CD4-positive, alpha-beta T cell treated with Interleukin-2 at 100 ng/mL for 4 hours (primary cell): ENCODE data around the gene IL6R.
A peak's percentile ranks its signal among the peaks of the same experiment; 100 is the strongest.

Experiments
- DNase-seq: peaks from one replicate; pipeline ENCODE4 v3.0.0-alpha.2; 2020; ENCODE audit warnings: low spot score

Gene IL6R

DNA sequence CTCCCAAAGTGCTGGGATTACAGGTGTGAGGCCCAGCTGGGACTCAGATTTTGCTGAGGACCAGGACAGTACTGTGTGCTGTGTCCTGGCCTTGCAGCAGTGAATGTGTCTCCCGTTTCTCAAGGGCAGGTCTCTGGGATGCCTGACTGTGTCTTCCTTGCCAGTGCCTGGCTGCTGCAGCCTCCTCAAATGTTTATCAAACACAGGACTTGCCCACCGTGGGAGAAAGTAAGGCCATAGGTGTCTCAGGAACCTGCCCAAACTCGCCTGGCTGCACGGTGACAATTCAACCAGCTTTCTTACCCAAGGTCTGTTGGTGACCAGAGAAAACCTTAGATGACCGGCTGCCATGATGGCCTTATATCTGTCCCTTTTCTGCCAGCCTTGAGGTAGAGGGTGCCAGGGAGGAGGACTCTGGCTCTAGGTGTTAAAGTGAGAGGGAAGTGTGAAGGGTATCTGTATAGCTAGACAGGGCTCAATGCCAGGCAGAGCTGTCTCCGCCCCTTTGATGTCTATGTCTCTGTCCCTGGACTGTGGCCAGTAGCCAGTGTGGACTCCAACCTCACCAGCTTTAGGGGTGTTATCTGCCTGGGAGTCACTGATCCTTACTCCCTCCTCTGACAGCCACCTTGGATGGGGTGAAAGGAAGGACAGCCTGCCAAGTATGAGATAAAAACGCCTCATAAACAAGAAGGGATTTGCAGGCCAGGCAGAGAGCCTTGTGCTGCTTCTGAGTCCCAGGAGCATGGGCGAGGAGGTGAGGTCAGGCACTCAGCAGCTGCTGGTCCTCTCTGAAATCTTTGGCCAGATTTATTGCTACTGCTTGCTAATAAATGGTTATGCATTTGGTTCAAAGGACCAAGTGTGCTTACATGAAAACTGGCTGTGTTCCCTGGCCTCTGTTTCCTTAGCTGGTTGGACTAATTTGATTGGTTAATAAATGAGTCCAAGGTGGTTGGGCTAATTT lies 22.3 kb downstream of the IL6R start:
- no peak for DNase-seq

DNA sequence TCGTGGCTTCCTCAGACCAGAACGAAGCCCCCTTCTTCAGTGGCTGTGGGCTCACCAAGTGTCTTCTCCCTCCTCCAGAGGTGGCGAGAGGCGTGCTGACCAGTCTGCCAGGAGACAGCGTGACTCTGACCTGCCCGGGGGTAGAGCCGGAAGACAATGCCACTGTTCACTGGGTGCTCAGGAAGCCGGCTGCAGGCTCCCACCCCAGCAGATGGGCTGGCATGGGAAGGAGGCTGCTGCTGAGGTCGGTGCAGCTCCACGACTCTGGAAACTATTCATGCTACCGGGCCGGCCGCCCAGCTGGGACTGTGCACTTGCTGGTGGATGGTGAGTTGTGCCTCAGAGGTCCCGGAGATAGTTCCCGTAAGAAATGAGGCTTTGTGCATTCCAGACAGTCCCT lies 24.0 kb downstream of the IL6R start:
- no peak for DNase-seq

DNA sequence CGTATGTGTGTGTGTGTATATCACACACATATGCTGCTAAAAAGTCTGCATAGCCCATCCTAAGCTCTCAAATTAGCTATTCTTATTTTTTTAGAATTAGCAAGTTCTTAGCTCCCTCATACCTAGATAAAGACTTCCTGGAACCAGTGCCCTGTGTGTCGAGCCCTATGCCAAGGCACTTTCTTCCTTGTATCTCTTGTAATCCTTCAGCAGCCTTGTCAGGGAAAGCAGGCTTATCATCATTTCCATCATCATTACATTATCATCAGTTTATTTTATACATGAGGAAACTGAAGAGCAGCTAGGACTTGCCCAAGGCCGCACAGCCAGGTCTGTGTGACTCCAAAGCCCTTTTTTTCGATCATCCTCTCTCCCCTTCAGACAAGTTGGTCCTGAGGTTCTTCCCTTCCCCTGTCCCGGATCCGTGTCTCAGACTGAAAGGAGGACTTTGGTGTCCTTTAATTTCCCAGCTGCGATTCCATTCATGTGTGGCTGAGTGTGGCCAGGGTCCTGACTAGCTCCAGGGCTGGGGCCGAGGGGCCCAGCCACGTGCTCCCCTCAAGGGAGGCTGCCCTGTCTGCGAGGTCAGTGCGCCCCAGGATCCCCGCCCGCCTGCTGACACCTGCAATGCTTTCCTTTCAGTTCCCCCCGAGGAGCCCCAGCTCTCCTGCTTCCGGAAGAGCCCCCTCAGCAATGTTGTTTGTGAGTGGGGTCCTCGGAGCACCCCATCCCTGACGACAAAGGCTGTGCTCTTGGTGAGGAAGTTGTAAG lies 24.9 kb downstream of the IL6R start:
- no peak for DNase-seq

DNA sequence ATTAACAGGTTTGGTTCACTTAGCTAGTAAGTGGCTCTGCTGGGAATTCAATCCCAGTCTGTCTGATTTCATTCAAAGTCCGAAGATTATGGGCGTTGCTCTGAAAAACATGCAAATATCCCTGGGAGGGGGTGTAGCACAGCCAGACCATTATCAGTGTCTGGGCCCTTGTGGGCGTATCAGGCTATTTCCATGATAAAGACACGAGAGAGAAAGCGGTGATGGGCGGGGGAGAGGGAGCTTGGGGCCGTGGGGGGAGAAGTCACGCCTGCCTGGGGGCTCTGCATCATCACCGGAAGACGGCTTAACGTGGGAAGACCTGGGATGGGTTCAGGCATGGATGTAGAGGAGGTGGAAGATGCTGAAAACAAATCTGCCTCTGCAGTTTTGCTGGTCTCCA lies 25.8 kb downstream of the IL6R start:
- DNase-seq, result no peak

DNA sequence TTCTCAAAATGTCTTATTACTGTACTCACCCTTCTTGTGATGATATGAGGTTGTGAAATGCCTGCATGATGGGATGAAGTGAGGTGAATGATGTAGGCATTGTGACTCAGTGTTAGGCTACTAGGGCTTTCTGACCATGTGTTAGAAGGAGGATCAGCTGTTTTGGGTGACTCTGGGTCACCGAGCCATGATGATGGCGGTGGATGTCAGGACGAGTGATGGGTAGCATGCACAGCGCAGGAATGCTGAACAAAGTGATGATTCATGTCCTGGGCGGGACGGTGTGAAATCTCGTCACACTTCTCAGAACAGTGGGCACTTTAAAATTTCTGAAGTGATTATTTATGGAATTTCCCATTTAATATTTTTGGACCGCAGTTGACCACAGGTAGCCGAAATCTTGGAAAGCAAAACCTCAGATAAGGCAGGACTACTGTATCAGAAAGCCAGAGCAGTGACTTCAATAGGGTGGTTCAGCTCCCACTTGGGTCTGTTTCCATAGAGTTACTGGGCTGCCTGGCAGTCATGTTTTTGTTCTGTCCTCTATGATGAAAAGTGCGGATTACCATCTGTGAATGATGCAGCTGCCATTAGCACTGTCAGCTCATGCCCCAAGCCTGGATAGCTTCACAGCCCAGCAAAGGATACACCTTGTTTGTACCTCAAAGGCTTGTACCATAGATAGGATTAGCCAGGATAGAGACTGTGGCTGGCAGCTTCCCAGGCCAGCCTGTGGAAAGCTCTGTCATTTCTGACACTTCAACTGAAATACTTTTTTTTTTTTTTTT lies 26.6 kb downstream of the IL6R start:
- peak; percentile 80 for DNase-seq

DNA sequence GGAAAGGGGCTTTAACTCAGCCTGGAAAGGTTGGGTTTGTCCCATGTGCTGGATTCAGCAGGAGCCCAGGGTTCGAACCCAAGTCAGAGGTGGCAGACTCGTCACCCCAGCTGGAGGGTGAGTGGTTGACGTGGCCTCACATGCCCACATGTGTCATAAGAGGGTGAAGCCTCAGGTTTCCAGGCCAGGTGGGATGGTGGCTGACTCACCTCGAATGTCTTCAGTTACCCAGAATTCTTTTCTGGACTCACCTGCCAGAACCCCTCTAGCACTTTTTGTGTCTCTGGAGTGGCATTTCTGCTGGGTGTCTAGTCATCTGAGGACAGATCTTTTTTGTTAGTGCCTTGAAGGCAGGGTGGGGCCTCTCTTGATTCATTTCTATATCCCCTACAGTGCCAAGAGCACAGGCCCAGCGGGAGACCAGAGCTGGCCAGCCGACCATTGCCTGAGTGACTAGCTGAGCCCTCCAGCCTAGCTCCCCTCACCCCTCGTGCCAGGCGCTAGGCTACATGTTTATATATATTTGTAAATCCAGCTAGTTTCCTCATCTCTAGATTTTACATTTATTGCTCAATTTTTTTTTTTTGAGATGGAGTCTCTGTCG lies 28.1 kb downstream of the IL6R start:
- peak; percentile 72 for DNase-seq

DNA sequence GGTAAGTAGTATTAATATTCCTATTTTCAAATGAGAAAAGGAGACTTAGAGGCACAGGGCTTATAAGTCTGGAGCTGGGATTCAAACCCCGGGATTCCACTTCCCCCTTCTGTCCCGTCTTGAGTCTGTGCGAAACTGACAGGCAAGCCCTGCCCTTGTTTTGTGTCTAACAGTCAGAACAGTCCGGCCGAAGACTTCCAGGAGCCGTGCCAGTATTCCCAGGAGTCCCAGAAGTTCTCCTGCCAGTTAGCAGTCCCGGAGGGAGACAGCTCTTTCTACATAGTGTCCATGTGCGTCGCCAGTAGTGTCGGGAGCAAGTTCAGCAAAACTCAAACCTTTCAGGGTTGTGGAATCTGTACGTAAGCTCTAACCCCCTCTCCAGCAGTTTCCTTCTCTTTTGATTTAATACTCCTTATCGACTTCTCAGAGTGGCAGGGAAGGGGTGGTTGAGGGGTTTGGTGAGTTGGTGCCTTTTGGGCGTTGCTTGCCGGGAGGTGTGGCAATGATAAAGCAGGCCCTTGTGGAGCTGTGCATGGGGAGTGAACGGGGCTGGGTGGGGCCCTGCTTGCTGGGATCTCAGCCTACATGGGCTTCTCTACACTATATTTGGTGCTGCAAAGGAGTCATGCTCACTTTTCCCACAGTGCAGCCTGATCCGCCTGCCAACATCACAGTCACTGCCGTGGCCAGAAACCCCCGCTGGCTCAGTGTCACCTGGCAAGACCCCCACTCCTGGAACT lies 29.4 kb downstream of the IL6R start:
- no peak for DNase-seq

DNA sequence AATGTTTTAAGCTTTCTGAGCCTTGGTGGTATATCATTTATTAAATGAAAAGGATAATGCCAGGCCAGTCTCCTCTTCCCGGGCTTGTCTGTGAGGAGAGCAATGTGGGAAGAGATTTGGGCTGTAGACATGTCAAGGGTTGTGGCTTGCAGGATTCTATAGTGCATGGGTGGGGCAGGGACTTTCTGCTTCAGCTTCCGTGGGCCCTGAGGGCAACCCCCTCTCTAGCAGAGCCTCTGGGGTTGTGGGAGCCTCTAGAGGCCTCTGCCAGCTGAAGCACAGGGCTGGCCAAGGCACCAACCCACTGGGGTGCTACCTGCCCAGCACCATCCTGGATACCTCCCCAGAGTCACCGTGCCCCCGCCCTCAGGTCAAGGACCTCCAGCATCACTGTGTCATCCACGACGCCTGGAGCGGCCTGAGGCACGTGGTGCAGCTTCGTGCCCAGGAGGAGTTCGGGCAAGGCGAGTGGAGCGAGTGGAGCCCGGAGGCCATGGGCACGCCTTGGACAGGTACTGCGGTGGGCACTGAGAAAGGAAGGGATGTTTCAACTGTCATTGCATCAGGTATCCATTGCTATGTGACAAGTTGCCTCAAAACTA lies 30.6 kb downstream of the IL6R start:
- DNase-seq, result no peak

DNA sequence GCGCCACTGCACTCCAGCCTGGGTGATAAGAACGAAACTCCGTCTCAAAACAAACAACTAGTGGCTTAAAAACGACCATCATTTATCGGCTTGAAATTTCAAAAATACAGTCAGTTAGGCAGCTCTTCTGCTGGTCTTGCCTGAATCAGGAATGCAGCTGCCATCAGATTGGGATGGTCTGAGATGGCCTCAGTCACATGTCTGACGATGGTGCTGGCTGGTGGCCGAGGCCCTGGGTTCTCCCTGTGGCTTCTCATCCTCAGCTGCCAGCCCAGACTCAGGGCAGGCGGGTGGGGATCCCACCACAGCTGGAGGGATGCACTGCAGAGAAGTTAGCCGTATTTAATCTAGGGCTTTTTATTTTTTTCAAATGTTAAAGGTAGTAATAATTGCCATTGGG lies 31.3 kb downstream of the IL6R start:
- DNase-seq, result no peak

DNA sequence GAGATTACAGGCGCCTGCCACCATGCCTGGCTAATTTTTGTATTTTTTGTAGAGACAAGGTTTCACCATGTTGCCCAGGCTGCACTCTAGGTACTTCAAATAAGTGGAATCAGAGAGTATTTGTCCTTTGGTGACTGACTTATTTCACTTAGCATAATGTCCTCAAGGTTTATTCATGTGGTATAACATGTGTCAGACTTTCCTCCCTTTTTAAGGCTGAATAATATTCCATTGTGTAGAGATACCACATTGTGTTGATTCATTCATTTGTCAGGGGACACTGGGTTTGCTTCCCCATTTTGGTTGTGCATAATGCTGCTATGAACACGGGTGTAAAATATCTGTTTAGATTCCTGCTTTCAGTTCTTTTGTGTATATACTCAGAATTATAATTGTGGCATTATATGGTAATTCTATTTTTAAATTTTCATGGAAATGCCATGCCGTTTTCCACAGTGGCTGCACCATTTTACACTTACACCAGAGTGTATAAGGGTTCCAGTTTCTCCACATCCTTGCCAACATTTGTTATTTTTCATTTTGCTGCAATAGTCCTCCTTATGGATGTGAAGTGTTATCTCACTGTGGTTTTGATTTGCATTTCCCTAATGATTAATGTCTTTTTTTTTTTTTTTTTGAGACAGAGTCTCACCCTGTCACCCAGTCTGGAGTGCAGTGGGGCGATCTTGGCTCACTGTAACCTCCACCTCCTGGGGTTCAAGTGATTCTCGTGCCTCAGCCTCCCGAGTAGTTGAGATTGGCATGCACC lies 35.1 kb downstream of the IL6R start:
- DNase-seq, result no peak

DNA sequence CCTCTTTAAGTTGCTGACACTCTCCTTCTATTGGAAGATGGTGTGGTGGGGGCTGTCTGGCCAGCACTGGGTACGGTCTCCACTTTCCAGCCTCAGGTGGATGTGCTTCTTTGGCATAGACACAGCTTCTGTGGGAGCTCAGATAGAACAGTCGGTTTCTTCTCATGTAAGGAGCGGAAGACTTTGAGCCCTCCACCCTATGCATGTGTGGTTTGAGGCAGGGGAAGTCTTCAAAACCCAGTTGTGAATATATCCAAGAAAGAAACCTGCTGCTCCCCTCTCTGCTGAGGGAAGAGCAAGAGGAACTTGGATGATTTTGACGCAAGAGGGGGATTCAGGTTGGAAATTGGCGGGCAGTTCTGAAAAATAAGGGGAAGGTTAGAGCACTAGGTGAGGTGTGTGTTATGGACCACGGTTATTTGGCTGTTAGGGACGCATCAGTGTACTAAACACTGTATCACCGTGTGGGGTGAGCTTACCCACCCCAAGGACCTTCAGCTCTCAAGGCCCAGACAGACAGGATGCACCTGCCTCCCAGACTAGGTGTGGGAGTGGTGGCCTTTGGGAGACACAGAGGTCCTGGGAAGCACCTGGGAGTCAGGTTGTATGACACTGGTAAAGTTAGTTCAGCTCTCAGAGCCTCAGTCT lies 36.2 kb downstream of the IL6R start:
- no peak for DNase-seq

DNA sequence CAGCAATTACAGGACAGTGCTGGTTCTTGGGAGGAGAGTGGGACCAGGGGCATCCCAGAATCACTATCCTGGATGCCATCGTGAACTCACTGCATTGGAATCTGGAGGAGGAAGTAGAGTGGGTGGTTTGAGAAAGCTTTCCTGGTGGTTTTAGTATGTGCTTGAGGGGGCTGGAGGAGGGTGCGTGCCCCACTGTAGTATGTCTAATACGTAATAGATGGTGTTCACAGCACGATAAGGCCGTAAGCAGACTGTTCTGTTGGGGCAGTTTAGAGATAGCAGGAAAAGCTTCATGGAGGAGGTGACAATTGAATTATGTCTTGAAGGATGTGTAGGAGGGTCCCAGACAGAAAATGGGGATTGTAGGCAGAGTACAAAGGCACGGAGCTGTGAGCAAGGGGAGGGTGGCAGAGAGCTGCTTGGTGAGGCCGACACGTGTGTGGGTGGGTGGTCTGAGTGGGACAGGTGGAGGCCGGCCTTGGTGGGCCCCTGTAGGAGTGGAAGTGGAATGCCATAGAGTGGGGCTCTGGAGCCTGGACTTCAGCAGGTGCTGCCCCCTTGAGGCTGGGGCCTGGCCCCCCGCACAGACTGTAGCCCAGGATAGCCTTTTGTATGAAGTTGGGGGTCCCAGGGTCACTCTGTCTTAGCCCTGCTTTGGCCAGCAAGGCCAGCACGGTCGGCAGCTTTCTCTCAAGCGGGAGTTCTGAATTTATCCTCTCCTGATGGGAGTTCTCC lies 37.0 kb downstream of the IL6R start:
- no peak for DNase-seq

DNA sequence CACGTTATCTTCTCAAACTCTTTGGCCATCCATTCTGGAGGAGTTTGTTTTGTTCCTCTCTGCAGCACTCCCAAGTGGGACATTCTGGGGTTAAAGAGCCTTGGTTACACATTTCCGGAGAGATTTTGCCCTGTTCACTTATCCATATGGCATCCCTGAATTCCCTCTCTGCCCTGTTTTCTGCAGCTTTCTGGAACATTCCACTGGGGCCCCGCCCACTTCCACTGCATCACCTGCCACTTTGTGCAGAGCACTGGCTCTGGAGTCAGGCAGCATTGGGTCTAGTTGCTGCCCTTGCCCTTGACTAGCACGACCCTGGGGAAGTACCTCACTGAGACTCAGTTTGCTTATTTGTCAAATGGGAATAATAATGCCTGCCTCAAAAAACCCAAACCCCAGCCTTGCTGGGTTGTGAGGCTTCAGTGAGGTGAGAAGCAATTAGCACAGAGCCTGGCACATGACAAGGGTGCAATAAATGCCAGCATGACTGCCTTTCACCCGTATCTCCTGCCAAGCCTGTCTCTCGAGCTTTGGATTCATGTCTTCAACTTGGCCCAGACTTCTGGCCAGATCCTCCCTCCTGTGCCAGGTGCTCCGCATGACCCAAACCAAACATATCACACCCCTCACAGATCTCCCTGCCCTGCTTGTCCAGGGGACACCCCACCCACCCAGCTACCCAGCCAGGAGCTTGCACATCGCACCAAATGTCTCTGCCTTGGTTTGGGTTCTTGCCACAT lies 38.3 kb downstream of the IL6R start:
- no peak for DNase-seq

DNA sequence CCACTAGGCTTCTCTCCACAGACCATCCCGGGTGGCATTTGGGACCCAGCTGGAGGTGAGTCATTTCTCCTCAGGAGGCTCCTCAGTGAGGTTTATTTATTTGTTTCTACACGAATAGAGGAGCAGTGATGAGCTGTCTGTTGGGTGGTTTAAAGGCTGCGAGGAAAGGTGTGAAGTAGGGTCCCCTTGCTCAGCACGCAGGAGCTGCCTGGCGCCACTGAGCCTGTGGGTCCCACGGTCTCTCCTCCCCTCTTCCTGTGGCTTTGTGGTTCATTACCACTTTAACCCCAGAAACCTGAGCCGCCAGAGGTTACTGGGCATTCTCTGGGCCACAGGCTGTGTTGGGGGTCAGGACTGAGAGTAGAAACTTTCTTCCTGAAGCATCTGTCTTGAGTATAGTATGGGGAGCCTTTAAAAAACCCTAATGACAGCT lies 39.9 kb downstream of the IL6R start:
- DNase-seq, result peak; percentile 57

DNA sequence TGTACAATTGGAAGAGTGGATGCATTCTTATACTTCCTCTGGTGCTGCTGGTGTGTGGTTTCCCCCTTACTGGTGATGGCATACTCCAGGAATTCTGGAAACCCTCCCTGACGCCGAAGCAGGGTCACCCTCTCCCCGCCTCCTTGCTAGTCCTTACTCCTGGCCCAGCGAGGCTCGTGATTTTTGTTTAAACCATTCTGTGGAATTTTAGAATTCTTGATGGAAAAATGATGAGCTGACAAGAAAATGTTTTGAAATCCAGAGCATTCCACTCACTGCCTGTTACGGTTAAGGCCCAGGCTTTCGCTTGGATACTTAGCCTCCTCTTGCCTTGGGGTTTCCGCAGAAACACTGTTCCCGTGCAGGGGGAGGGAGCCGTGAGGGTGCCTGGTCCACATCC lies 41.1 kb downstream of the IL6R start:
- no peak for DNase-seq

DNA sequence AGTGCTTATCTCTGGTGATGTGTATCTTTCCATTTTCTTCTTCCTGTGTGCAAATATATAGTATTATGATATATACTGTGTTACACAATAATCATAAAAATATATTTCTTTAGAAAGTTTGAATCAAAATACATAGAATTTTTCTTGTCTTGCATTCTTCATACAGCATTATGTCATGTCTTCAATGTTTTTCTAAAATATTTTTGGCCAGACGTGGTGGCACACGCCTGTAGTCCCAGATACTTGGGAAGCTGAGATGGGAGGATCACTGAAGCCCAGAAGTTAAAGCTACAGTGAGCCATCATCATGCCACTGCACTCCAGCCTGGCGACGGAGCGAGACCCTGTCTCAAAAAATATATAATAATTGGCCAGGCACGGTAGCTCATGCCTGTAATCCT lies 41.6 kb downstream of the IL6R start:
- DNase-seq, result no peak

DNA sequence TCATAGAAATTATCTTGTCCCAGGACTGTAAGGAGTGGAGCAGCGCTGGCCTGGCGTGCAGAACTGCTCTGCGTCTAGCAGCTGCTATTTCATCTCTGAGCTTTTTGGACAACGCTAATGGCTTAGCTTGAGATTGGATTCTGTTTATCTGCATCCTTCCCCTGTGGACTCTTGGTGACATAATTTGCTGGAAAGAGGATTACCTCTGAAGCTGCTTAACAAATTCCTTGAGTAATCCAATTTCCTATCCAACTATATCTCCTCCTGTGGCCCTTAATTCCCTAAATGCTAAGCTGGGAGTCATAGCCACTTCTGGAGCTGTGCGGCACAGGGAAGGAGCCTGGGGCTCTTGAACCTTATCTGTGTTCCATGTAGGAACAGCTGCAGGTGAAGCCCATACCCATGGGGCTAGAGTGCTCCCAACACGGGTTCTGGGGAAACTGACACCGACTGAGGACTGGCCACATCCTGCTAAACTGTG lies 43.2 kb downstream of the IL6R start:
- no peak for DNase-seq

DNA sequence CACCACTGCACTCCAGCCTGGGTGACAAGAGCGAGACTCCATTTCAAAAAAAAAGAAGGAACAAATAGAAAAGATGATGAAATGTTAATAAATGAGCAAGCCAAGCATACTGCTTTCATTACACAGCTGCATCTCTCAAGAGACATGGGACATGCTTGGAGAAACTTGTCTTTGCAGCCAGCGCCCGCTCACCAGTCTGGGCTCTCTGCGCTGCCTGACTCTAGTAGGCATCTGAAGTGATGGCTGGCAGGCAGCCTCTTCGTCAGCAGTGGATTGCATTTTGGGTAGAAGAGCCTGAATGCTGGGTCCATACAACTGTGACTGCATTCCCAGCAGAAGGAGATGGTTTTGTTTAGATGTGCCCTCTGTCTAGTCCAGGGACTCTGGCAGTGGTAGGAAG lies 48.0 kb downstream of the IL6R start:
- no peak for DNase-seq
